GM21576 (cell line): ENCODE data around the gene CGN.
"Not testable (repeated sequence)": the region's sequence is repeated elsewhere in the genome, so short reads cannot be mapped to it uniquely, and the experiment has no call there.

ENCODE experiments used
- ATAC-seq: cut with Tn5 transposase; IDR thresholded peaks from one replicate; pipeline ENCODE4 v1.9.1; 2021; ENCODE audit warnings: mild to moderate bottlenecking, moderate library complexity; ENCODE audit not compliant: unreplicated experiment

Gene CGN

DNA sequence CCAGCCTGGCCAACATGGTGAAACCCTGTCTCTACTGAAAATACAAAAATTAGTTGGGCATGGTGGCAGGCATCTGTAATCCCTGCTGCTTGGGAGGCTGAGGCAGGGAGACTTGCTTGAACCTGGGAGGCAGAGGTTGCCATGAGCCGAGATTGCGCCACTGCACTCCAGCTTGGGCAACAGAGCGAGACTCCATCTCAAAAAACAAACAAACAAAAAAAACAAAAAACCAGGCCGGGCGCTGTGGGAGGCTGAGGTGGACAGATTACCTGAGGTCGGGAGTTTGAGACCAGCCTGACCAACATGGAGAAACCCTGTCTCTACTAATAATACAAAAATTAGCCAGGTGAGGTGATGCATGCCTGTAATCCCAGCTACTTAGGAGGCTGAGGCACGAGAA, 11.2 kb downstream of the CGN start:
- ATAC-seq = not testable (repeated sequence)

DNA sequence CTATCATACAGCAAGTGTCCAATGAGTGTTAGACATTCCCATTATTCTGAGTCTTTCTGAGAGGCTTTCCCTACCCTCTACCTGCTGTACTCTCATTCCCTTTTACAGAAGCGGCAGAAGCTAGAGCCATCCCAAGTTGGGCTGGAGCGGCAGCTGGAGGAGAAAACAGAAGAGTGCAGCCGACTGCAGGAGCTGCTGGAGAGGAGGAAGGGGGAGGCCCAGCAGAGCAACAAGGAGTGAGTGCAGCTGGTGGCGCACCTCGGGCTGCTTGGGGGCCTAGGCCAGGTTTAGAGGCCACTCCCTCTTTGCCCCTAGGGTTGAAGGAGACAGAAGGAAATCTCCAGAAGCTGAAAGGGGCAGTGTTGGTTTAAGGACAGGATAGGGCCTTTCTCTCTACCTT, 12.1 kb downstream of the CGN start:
- ATAC-seq = no peak

DNA sequence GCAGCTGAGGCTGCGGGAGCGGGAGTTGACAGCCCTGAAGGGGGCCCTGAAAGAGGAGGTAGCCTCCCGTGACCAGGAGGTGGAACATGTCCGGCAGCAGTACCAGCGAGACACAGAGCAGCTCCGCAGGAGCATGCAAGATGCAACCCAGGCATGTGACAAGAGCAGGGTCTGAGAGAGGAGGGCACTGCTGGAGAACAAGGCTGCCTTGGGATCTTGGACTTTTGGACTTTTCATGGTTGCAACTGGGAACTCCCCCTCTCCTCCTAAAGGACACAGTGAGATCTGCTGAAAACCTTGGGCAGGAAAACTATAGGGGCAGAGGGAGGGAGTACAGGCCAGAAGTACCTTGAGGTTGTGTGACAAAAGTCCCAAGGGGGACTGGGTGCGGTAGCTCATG, 13.5 kb downstream of the CGN start:
- ATAC-seq = no peak

DNA sequence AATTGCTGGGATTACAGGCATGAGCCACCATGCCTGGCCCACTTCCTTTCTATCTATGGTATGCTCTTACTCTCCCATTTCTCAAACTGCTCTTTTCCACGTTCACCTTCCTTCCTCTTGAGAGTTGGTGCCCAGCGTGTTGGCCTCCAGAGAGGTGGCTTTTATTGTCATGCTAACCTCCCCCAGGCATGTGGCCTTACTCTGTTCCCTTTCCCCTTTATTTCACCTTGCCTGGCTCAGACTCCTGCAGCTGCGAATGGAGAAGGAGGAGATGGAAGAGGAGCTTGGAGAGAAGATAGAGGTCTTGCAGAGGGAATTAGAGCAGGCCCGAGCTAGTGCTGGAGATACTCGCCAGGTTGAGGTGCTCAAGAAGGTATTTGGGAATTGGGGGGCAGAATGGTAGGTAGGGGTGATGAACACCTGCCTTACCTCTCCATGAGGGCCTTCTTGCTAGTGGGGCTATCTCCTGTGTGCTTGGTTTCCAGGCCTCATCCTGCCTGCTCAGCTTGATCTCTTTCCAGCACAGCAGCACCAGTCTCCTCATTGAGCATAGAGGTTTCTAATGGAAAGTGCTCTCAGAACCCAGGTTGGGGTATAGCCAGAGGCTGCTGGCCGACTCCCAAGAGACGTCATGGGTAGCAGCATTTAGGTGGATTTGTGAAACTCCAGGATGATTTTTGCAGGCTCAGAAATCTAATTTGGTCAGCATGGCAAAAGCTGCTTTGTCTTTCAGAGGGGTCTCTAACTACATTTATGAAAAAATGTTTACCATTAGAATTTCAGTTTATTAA, 15.7 kb downstream of the CGN start:
- no peak for ATAC-seq

DNA sequence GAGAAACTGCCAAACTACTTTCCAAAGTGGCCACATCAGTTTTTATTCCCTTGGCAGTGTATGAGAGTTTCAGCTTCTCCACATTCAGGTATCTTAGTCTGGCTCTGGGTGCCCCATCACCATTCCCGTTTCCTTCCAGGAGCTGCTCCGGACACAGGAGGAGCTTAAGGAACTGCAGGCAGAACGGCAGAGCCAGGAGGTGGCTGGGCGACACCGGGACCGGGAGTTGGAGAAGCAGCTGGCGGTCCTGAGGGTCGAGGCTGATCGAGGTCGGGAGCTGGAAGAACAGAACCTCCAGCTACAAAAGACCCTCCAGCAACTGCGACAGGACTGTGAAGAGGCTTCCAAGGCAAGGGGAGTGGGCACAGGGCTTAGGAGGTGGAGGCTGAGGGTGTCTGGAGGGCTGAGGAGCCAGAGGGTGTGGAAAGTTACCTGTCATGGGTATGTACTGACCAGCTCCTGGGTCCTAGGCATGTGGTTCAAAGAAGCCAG, 18.1 kb downstream of the CGN start:
- ATAC-seq = no peak

DNA sequence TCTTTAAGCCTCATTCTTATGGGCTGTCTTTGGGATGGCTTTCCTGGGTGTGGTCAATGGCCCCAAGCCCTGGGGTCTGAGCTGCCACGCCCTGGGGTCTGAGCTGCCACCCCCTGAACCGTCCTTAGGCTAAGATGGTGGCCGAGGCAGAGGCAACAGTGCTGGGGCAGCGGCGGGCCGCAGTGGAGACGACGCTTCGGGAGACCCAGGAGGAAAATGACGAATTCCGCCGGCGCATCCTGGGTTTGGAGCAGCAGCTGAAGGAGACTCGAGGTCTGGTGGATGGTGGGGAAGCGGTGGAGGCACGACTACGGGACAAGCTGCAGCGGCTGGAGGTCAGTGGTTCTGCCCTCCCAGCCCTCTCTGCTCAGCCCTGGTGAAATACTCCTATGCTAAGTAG, 18.6 kb downstream of the CGN start:
- ATAC-seq = no peak

DNA sequence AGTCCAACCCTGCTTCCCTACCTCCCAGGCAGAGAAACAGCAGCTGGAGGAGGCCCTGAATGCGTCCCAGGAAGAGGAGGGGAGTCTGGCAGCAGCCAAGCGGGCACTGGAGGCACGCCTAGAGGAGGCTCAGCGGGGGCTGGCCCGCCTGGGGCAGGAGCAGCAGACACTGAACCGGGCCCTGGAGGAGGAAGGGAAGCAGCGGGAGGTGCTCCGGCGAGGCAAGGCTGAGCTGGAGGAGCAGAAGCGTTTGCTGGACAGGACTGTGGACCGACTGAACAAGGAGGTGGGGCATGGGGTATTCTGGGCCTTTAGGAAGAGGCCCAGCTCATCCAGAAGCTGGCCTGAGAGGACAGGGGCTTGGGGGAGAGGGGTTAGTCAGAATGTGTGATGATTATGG, 19.3 kb downstream of the CGN start:
- no peak for ATAC-seq

DNA sequence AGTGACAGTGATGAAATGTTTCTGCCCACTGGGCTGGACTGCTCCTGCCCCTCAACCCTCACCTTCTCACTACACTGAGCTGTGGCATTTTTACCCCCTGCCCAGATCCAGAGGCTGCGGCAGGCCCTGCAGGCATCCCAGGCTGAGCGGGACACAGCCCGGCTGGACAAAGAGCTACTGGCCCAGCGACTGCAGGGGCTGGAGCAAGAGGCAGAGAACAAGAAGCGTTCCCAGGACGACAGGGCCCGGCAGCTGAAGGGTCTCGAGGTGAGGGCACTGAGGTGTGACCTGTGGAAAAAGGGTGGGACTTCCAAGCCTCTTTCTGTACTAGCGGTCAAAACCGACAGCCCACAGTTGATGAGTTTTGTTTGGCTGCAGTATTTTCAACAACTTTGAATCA, 22.7 kb downstream of the CGN start:
- no peak for ATAC-seq

DNA sequence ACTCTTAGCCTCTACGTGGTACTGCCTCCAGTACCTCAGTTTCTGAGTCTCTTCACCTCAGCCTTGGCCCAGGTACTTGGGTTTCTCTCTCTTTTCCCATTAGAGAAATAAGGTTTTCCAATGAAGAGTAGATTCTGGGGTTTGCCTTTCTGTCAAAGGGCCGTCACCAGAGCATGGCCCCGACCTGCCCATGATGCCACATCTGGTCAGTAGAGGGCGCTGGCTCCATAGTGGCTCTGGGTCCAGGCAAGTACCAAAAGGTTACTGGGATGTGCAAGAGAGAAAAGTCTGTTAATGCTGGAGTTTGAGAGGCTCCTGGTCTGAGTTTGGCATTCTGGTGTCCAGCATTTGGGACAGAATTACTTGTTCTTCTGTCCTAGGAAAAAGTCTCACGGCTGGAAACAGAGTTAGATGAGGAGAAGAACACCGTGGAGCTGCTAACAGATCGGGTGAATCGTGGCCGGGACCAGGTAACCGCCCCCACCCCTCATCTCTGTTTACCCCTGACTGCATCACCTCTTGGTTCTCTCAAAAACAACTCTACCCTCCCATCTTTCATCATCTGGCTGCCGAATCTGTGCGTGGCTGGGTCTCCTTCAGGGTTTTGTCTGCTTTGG, 23.6 kb downstream of the CGN start:
- ATAC-seq = peak; percentile 45

DNA sequence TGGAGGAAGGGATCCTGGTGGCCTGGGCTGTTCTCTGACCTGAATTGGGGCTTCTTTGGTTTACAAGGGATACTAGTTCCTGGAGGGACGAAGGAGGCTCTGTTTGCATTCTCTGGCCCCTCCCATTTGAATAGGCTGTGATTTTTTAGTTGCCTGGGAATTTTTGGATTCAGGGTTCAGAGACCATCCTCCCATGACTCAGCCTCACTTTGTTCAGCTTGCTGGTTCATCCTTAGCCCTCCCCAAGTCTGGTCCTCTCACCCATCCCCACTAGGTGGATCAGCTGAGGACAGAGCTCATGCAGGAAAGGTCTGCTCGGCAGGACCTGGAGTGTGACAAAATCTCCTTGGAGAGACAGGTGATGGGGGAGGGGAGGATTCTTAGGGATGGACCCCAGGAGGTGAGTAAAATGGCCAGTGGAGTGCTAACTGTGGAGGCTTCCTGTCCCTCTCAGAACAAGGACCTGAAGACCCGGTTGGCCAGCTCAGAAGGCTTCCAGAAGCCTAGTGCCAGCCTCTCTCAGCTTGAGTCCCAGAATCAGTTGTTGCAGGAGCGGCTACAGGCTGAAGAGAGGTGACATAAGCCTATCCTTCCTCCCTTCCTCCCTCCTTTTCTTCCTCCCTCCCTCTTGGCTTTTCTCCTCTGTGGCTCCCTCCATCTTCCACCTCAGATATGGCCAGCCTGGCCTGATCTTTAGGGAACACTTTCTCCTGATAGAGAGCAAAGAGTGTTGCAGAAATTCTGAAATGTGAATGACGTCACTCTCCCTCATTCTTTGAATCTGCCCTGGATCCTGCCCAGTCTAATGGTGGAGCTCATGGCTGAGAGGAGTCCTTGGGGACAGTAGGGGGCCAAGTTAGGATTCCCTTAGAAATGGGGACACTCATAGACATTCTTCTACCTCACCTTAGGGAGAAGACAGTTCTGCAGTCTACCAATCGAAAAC, 24.4 kb downstream of the CGN start:
- no peak for ATAC-seq

DNA sequence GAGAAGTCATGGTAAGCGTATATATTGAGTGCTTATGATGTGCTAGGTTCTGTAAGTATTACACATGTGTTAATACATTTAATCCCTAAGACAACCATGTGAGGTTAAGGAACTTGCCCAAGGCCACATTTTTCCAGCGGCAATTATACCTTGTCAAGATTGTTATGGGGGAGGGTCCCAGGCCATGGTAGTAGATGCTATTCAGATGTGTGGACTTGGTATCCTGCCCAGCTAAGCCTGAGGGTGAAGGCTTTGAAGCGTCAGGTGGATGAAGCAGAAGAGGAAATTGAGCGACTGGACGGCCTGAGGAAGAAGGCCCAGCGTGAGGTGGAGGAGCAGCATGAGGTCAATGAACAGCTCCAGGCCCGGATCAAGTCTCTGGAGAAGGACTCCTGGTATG, 25.3 kb downstream of the CGN start:
- ATAC-seq = no peak

DNA sequence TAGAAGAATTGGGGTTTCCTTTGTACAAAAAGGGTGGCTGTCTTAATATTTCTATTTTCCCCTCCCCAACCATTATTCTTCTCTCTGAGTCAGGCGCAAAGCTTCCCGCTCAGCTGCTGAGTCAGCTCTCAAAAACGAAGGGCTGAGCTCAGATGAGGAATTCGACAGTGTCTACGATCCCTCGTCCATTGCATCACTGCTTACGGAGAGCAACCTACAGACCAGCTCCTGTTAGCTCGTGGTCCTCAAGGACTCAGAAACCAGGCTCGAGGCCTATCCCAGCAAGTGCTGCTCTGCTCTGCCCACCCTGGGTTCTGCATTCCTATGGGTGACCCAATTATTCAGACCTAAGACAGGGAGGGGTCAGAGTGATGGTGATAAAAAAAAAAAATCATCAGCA, 25.9 kb downstream of the CGN start:
- ATAC-seq = no peak

DNA sequence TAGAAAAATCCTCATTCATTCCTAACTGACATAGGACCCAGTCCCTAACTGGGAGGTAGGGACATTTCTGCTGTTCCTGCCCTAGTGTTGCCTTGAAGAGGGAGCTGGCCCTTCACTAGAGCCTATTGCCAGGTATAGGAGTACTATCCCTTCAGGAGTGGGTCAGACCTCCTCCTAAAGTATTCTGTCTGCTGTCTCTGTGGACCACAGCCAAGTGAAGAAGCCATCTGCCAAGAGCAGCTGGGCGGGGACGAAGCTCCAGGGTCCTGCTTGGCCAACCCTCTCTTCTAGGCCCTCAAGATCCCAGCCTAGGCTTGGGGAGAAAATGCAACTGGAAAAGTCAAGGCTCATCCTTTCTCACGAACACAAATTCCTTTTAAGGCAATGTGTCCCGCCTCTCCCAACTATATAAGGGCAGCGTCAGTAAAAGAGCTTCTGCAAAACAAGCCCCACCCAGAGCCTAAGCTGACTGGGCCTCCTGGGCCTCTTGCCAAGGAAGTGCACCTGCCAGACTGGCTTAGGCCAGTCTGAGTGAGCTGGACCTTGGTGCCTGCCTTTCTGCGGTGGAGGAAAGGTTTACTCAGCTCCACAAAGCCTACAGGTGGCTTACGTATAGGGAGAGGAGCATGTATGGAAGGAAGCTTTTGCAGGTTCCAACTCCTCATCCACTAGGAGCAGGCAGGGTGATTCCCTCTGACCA, 28.3 kb downstream of the CGN start:
- peak; percentile 59 for ATAC-seq

DNA sequence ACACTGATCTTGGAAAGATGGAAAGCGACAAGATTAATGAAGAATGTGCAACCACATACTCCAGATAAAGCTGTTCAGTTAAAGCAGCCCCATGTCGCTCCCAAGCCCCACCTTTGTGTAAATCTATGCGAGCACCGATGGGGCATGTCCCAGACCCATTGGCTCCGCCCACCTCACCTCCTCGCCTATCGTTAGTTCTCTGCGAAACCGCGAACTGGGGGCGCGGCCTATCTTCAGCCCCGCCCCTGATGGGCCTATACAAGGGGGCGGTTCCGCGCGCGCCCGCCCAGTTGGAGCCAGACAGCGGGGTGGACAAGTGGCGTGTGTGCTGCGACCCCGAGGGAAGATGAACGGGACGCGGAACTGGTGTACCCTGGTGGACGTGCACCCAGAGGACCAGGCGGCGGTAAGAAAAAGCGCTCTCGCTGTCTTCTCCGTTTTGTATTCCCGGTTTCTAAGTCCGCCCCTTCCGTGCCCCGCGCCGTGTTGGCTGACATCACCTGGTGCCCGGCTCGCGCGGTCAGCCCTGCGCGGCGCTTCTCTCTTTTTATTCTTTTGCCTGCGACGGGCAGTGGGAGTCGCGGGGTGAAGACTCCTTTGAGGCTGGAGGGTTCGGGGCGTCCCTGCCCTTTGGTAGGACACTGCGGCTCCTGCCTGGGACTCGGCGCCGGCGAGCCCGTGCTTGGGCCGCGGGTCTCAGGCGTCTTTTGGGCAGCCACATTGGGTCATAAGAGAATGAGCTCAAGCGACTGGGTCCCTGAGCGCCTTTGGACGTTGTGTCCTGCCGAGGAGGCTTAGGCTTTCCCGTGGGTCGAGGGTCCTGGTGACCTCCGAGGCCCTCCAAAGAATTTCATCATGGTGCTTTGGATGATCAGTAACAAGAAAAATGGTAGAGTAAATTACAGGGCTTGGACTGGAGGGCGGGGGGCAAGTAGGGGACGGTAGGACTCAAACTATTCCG, 29.1 kb downstream of the CGN start, which contains the start of gene TUFT1:
Gene TUFT1 (plus strand): TSS at position 289 of the 961 bp plus-strand sequence. CDS start 58 bp downstream, at position 347.
- ATAC-seq = peak; percentile 92

DNA sequence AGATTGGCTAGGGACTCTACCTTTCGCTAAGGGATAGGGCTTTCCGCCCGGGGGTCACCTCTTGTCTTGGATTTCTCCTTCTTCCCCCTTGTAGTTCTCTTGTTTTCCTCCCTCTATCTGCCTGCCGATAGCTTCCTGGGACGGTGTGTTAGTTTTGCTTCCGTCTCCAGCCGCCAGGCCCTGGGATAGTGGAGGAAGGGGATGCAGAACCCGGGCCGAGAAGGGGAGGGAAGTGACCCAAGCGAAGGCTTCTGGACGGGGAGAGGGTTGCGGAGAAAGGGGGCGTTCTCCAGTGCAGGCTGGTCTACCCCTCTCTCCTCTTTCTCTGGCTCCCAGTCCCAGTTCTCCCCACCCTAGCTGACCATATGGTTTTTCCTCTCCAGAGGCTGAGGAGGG, 29.8 kb downstream of the CGN start:
- no peak for ATAC-seq

DNA sequence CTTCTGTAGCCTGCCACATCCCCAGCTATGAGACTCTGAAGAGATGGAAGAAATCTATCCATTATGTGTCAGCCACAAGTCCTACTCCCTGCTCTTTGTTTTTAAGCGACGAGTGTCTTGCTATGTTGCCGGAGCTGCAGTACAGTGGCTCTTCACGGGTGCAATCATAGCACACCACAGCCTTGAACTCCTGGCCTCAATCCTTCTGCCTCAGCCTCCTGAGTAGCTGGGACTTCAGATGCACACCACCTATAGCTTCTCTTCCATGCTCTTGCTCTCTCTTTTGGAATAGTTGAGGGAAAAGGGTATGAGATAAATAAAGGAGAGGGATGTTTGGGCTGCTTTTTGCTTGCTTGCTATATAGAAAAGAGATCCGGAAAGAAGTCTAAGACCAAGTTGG, 30.6 kb downstream of the CGN start:
- ATAC-seq = no peak

DNA sequence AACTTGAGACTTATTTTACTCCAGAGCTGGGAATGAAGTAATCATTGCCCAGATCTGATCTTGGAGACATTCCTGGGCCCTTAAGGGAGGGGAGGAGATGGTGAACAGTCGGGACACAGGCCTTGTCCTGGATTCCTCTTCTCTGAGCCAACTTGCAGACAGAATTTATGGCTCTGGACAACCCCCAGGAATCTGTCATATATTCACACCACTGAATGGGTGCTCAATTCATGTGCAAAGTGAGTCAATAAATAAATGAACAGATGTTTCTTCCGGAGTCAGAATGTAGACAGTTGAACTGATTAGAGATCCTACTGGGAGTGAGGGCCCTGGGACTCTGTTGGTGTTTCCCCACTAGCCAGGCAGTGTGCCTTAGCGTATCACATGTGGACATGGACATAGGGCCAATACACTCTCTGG, 31.5 kb downstream of the CGN start:
- ATAC-seq = no peak

DNA sequence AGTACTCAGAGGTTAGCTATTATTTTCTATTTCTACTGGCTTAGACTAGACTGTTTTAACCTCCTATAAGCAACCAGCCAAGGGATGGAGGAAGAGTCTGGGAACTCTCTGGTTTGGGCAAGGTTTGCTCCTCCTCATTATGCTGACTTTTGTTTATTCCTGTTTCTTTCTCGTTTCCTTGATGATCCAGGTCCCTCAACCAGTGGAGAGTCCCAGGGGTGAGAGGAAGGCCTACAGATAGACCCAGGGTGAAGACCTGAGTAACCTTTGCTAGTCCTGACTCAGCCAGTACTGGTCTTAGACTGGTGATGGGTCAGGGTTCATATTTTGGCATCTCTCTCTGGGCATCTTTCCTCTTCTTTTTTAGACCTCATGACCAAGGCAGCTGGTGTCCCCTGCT, 34.4 kb downstream of the CGN start:
- no peak for ATAC-seq
